Renal pelvis (tissue), 4 donors: ENCODE measurements around the gene UBE2G2. TPM values are rescaled to one million over a fixed set of nuclear protein-coding genes. Genes with fewer than 3 reads are reported as not detected.

Experiments
- DNase-seq: peaks from one replicate; pipeline ENCODE4 v3.0.0-alpha.2; 2013
- polyA plus RNA-seq, 3 donors: library from polyadenylated mRNA; unstranded; fragments of 120-200 nt; gene quantifications; one replicate each; pipeline ENCODE4 v1.2.1, GENCODE V29; 2013; ENCODE audit not compliant: insufficient read length in 3 of 3

The UBE2G2 gene
- polyA plus RNA-seq, 3 donors: 63.5 to 144 (median 125) TPM

- DNase-seq: no peak
These were observed 71.6 kb downstream of the UBE2G2 start for GRCh38 chr21:44730028-44730395.

- DNase-seq: no peak
These were observed 72.1 kb downstream of the UBE2G2 start for GRCh38 chr21:44729336-44730027.

- no peak for DNase-seq
These were observed 72.9 kb downstream of the UBE2G2 start for GRCh38 chr21:44728716-44729115.

- DNase-seq: no peak
These were observed 73.9 kb downstream of the UBE2G2 start for GRCh38 chr21:44727757-44728156.

- no peak for DNase-seq
These were observed 74.3 kb downstream of the UBE2G2 start for GRCh38 chr21:44727321-44727720.

GRCh38 chr21:44726826-44727225, 74.8 kb downstream of the UBE2G2 start:
- no peak for DNase-seq

- DNase-seq: no peak
These were observed 76.7 kb downstream of the UBE2G2 start for GRCh38 chr21:44724926-44725325.

GRCh38 chr21:44724196-44724595, 77.4 kb downstream of the UBE2G2 start:
- no peak for DNase-seq

GRCh38 chr21:44723177-44724131, 78.2 kb downstream of the UBE2G2 start:
- peak; percentile 75 for DNase-seq

- no peak for DNase-seq
These were observed 78.9 kb downstream of the UBE2G2 start for GRCh38 chr21:44722731-44723130.

- DNase-seq: no peak
These were observed 81.5 kb downstream of the UBE2G2 start for GRCh38 chr21:44720170-44720569.

Other genes starting within 250 kb of the UBE2G2 start
- gene KRTAP10-3, start 243.0 kb downstream of the UBE2G2 start, polyA plus RNA-seq: not detected
- not detected for gene KRTAP10-4, start 228.1 kb downstream of the UBE2G2 start, polyA plus RNA-seq
- not detected for gene KRTAP10-5, start 221.2 kb downstream of the UBE2G2 start, polyA plus RNA-seq
- gene KRTAP10-6, start 209.3 kb downstream of the UBE2G2 start, polyA plus RNA-seq: not detected
- not detected for gene KRTAP10-7, start 201.2 kb downstream of the UBE2G2 start, polyA plus RNA-seq
- not detected for gene KRTAP10-8, start 189.7 kb downstream of the UBE2G2 start, polyA plus RNA-seq
- not detected for gene KRTAP10-9, start 174.7 kb downstream of the UBE2G2 start, polyA plus RNA-seq
- gene KRTAP10-10, start 164.5 kb downstream of the UBE2G2 start, polyA plus RNA-seq: not detected
- gene KRTAP10-11, start 155.4 kb downstream of the UBE2G2 start, polyA plus RNA-seq: not detected
- not detected for gene KRTAP12-4, start 147.2 kb downstream of the UBE2G2 start, polyA plus RNA-seq
- gene KRTAP12-3, start 143.9 kb downstream of the UBE2G2 start, polyA plus RNA-seq: not detected
- gene KRTAP12-2, start 134.9 kb downstream of the UBE2G2 start, polyA plus RNA-seq: not detected
- gene KRTAP12-1, start 119.7 kb downstream of the UBE2G2 start, polyA plus RNA-seq: not detected
- not detected for gene KRTAP10-12, start 104.6 kb downstream of the UBE2G2 start, polyA plus RNA-seq
- 1 to 10 TPM in 2 of 3 donors, under 1 TPM in 1; 0.95 to 1.1 (median 1.0) TPM for gene TSPEAR, start 90.2 kb downstream of the UBE2G2 start, polyA plus RNA-seq
- 100 to 1,000 TPM; 101 to 116 (median 106) TPM for gene SUMO3, start 16.2 kb upstream of the UBE2G2 start, polyA plus RNA-seq
- 100 to 1,000 TPM; 279 to 290 (median 279) TPM for gene PTTG1IP, start 71.9 kb upstream of the UBE2G2 start, polyA plus RNA-seq
- 10 to 100 TPM; 12.3 to 16.9 (median 12.4) TPM for gene ITGB2, start 119.1 kb upstream of the UBE2G2 start, polyA plus RNA-seq
- gene SLX9, start 138.2 kb upstream of the UBE2G2 start, polyA plus RNA-seq: 10 to 100 TPM; 17.9 to 24.4 (median 24.0) TPM